Ectodermal cell (in vitro differentiated cells): ENCODE measurements around the gene HUS1. TPM values are rescaled to one million over a fixed set of nuclear protein-coding genes. Genes with fewer than 3 reads are reported as not detected.

Experiments
- H3K27ac ChIP-seq: 2 replicates; pipeline ENCODE4 v1.7.0; 2013; ENCODE audit warnings: mild to moderate bottlenecking, low read depth, low read length; ENCODE audit not compliant: insufficient read depth, poor library complexity, severe bottlenecking
- H3K27me3 ChIP-seq: 2 replicates; pipeline ENCODE4 v1.7.0; 2013; ENCODE audit warnings: mild to moderate bottlenecking, low read length; ENCODE audit not compliant: insufficient read depth, control insufficient read depth, poor library complexity, severe bottlenecking
- H3K36me3 ChIP-seq: one replicate; pipeline ENCODE4 v1.7.0; 2013; ENCODE audit warnings: low read length; ENCODE audit not compliant: control insufficient read depth, insufficient read depth
- H3K4me1 ChIP-seq: one replicate; pipeline ENCODE4 v1.7.0; 2013; ENCODE audit warnings: low read length; ENCODE audit not compliant: control insufficient read depth, insufficient read depth
- H3K4me3 ChIP-seq: 2 replicates; pipeline ENCODE4 v1.7.0; 2013; ENCODE audit warnings: low read depth, low read length, control low read depth; ENCODE audit not compliant: insufficient read depth
- H3K9me3 ChIP-seq: 2 replicates; pipeline ENCODE4 v1.7.0; 2013; ENCODE audit warnings: mild to moderate bottlenecking, low read length, moderate library complexity; ENCODE audit not compliant: control insufficient read depth
- WGBS, 2 experiments: methylation state at CpG; one replicate each; pipeline ENCODE4 v1.1.7; 2013; ENCODE audit warnings: missing lambda C conversion rate in 2 of 2; 5-methylcytosine and 5-hydroxymethylcytosine counted together
- polyA plus RNA-seq, 4 experiments: library from polyadenylated mRNA; stranded (reverse); fragments of 50-300 nt; gene quantifications; one replicate each; pipeline ENCODE4 v1.2.3, GENCODE V29; 2013

The HUS1 gene
- 29.2 TPM for polyA plus RNA-seq (2013, experiment 1 of 4)
- 33.7 TPM for polyA plus RNA-seq (2013, experiment 2 of 4)
- 19.9 TPM for polyA plus RNA-seq (2013, experiment 3 of 4)
- polyA plus RNA-seq (2013, experiment 4 of 4), result 20.5 TPM

GRCh38 chr7:47979145-47979831, at the start of gene HUS1:
Gene HUS1 (minus strand): TSS chr7:47979615. CDS start chr7:47979519, 96 bp downstream.
- H3K9me3 ChIP-seq, result no peaks in the 10 kb centered on the region
- WGBS, 2 experiments, result 1% methylated on average over 61 to 62 of the region's 62 CpGs
- no peaks in the 10 kb centered on the region for H3K4me1 ChIP-seq
- H3K27ac ChIP-seq, result peak within 1 kb of the TSS; percentile 85
- H3K4me3 ChIP-seq, result peak within 1 kb of the TSS; percentile 66
- H3K36me3 ChIP-seq, result peaks cover 10% of the 10 kb centered on the region
- H3K27me3 ChIP-seq, result no peaks in the 10 kb centered on the region

- Histone ChIP-seq H3K9me3 (peaks cover 2% of the 10 kb centered on the region), H3K36me3 (no peaks in the 10 kb centered on the region), H3K4me3 (no peak within 1 kb of the TSS), H3K27me3 (peaks cover 21% of the 10 kb centered on the region), H3K27ac (no peak within 1 kb of the TSS), H3K4me1 (no peaks in the 10 kb centered on the region)
- WGBS, 2 experiments, result 92 to 97% methylated on average over 5 to 6 of the region's 6 CpGs
These were observed 49.5 kb upstream of the HUS1 start, which contains the start of gene SUN3 for GRCh38 chr7:48028938-48029337. Gene SUN3 (minus strand): TSS chr7:48029107. CDS start chr7:48028938, 169 bp downstream.

- H3K27me3 ChIP-seq, result no peaks in the 10 kb centered on the region
- 77 to 89% methylated on average over 5 of the region's 5 CpGs for WGBS, 2 experiments
- no peaks in the 10 kb centered on the region for H3K4me1 ChIP-seq
- H3K9me3 ChIP-seq, result peaks cover 2% of the 10 kb centered on the region
- H3K27ac ChIP-seq, result no peak overlapping the region
- no peaks in the 10 kb centered on the region for H3K36me3 ChIP-seq
- no peak overlapping the region for H3K4me3 ChIP-seq
These were observed 46.2 kb upstream of the HUS1 start for GRCh38 chr7:48025624-48026023.

- Histone ChIP-seq H3K27ac (no peak overlapping the region), H3K36me3 (no peaks in the 10 kb centered on the region), H3K4me3 (no peak overlapping the region), H3K9me3 (no peaks in the 10 kb centered on the region), H3K27me3 (no peaks in the 10 kb centered on the region), H3K4me1 (no peaks in the 10 kb centered on the region)
- 94% methylated on average over 4 of the region's 4 CpGs for WGBS, 2 experiments
These were observed 38.3 kb upstream of the HUS1 start for GRCh38 chr7:48017674-48018073.

- Histone ChIP-seq H3K27ac (no peak overlapping the region), H3K36me3 (no peaks in the 10 kb centered on the region), H3K4me1 (no peaks in the 10 kb centered on the region), H3K27me3 (no peaks in the 10 kb centered on the region), H3K4me3 (no peak overlapping the region), H3K9me3 (no peaks in the 10 kb centered on the region)
These were observed 37.2 kb upstream of the HUS1 start for GRCh38 chr7:48016641-48017040.

- Histone ChIP-seq H3K27me3 (no peaks in the 10 kb centered on the region), H3K27ac (no peak overlapping the region), H3K4me3 (no peak overlapping the region), H3K9me3 (no peaks in the 10 kb centered on the region), H3K36me3 (no peaks in the 10 kb centered on the region), H3K4me1 (no peaks in the 10 kb centered on the region)
- 94 to 96% methylated on average over 3 of the region's 3 CpGs for WGBS, 2 experiments
These were observed 32.5 kb upstream of the HUS1 start for GRCh38 chr7:48011951-48012350.

GRCh38 chr7:48011323-48011722, 31.9 kb upstream of the HUS1 start:
- no peaks in the 10 kb centered on the region for H3K27me3 ChIP-seq
- no peaks in the 10 kb centered on the region for H3K36me3 ChIP-seq
- WGBS, 2 experiments, result 93 to 100% methylated on average over 1 to 2 of the region's 2 CpGs
- no peak overlapping the region for H3K4me3 ChIP-seq
- no peaks in the 10 kb centered on the region for H3K4me1 ChIP-seq
- H3K9me3 ChIP-seq, result no peaks in the 10 kb centered on the region
- H3K27ac ChIP-seq, result no peak overlapping the region

- Histone ChIP-seq H3K27me3 (no peaks in the 10 kb centered on the region), H3K36me3 (no peaks in the 10 kb centered on the region), H3K27ac (no peak overlapping the region), H3K4me1 (no peaks in the 10 kb centered on the region), H3K9me3 (no peaks in the 10 kb centered on the region), H3K4me3 (no peak overlapping the region)
- 90 to 92% methylated on average over 4 of the region's 4 CpGs for WGBS, 2 experiments
These were observed 30.5 kb upstream of the HUS1 start for GRCh38 chr7:48009954-48010353.

- Histone ChIP-seq H3K27ac (no peak overlapping the region), H3K27me3 (no peaks in the 10 kb centered on the region), H3K9me3 (no peaks in the 10 kb centered on the region), H3K36me3 (no peaks in the 10 kb centered on the region), H3K4me3 (no peak overlapping the region), H3K4me1 (peaks cover 7% of the 10 kb centered on the region)
- WGBS, 2 experiments, result 82 to 84% methylated on average over 4 of the region's 4 CpGs
These were observed 29.8 kb upstream of the HUS1 start for GRCh38 chr7:48009257-48009656.

- Histone ChIP-seq H3K9me3 (no peaks in the 10 kb centered on the region), H3K36me3 (no peaks in the 10 kb centered on the region), H3K4me3 (no peak overlapping the region), H3K27ac (no peak overlapping the region), H3K27me3 (no peaks in the 10 kb centered on the region), H3K4me1 (peaks cover 7% of the 10 kb centered on the region)
- WGBS, 2 experiments, result 92 to 98% methylated on average over 6 of the region's 6 CpGs
These were observed 27.5 kb upstream of the HUS1 start for GRCh38 chr7:48006866-48007265.
